Ishikawa (cell line): Measurements from ENCODE around the gene AKAP1.

ENCODE experiments used
- CEBPB ChIP-seq: IDR thresholded peaks from 2 replicates; pipeline ENCODE4 v1.6.1; 2012
- EP300 ChIP-seq: IDR thresholded peaks from 2 replicates; pipeline ENCODE4 v1.6.1; 2012; ENCODE audit warnings: borderline replicate concordance
- MAX ChIP-seq: IDR thresholded peaks from 2 replicates; pipeline ENCODE4 v1.6.1; 2012
- NFIC ChIP-seq: IDR thresholded peaks from 2 replicates; pipeline ENCODE4 v1.6.1; 2012
- TAF1 ChIP-seq: IDR thresholded peaks from 2 replicates; pipeline ENCODE4 v1.6.1; 2012; ENCODE audit warnings: low read depth, mild to moderate bottlenecking
- TEAD4 ChIP-seq: IDR thresholded peaks from 2 replicates; pipeline ENCODE4 v1.6.1; 2012
- ZBTB7A ChIP-seq: IDR thresholded peaks from 2 replicates; pipeline ENCODE4 v1.6.1; 2012; ENCODE audit warnings: low read depth

- no peak for TF ChIP-seq TAF1
- TF ChIP-seq ZBTB7A: no peak
- TF ChIP-seq CEBPB: no peak
- TF ChIP-seq EP300: no peak
- no peak for TF ChIP-seq NFIC
- TF ChIP-seq TEAD4: no peak
- TF ChIP-seq MAX: no peak
Observed at GRCh38 chr17:57078274-57078673, 6.8 kb upstream of the AKAP1 start.
